GM21423 (cell line): Measurements from ENCODE around the gene C1orf226.
A peak's percentile ranks its signal among the peaks of the same experiment; 100 is the strongest.
"Not testable (repeated sequence)": the region's sequence is repeated elsewhere in the genome, so short reads cannot be mapped to it uniquely, and the experiment has no call there.

Experiments used
- ATAC-seq: cut with Tn5 transposase; IDR thresholded peaks from one replicate; pipeline ENCODE4 v1.9.1; 2021; ENCODE audit warnings: mild to moderate bottlenecking, moderate library complexity; ENCODE audit not compliant: unreplicated experiment

C1orf226 gene, protein sequence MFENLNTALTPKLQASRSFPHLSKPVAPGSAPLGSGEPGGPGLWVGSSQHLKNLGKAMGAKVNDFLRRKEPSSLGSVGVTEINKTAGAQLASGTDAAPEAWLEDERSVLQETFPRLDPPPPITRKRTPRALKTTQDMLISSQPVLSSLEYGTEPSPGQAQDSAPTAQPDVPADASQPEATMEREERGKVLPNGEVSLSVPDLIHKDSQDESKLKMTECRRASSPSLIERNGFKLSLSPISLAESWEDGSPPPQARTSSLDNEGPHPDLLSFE

DNA sequence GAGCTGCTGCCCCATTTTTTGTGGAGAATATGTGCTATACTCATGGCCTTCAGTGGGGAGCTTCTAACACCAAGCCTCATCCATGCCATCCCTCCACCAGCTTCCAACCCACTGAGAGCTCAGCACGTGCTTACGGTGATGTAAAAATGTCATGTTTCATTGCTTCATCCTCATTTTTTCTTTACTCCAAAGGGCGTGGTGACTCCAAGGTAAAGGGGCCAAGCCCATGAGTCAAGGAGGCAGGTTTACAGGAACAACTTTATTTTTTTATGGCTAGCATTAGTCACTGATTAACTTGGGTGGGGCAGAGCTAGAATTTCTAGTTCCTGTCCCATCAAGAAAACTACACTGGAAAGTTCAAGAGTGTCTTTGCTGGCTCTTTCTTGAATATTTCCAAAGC, at the start of gene C1orf226:
Gene C1orf226, plus strand, starts transcription at position 346 of the 400 bp plus-strand sequence. CDS start 174 bp downstream, outside the sequence.
- no peak for ATAC-seq

DNA sequence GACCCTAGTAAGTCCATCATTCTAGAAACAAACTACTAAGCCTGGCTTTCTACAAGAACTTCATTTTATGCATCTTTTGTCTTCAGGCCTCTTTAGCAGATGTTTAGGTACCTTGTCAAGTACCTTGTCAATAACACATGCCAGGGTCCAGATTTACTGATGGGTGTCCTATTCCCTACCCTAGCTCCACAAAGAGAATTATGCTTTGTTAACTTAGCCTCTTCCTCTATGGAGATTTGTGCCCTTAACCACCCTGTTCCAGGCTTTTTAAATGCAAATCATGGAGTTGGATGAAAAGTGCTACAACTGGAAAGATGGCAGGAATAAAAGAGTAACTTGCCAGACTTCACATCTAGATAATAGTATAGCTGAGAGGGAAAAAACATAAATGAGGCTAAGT, 47.5 kb upstream of the C1orf226 start:
- ATAC-seq, result no peak

DNA sequence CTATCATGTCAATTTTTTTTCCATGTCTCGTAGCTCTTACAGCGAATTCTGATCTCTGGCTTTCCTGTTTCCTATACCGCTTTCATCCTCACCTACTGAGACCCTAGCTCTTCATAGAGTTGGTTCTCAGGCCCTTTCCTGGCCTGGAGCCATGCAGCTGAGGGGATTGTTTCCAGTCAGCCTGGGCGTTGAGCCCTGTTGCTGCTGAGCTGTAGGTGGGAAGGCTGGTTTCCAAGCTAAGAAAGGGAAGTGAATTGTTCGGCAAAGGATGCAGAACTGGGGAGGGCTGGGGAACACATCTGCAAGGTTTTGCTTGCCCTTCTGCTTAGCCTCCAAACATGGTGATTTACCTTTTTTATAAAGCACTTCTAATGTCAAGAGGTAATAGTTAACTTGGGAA, 46.4 kb upstream of the C1orf226 start:
- ATAC-seq, result no peak

DNA sequence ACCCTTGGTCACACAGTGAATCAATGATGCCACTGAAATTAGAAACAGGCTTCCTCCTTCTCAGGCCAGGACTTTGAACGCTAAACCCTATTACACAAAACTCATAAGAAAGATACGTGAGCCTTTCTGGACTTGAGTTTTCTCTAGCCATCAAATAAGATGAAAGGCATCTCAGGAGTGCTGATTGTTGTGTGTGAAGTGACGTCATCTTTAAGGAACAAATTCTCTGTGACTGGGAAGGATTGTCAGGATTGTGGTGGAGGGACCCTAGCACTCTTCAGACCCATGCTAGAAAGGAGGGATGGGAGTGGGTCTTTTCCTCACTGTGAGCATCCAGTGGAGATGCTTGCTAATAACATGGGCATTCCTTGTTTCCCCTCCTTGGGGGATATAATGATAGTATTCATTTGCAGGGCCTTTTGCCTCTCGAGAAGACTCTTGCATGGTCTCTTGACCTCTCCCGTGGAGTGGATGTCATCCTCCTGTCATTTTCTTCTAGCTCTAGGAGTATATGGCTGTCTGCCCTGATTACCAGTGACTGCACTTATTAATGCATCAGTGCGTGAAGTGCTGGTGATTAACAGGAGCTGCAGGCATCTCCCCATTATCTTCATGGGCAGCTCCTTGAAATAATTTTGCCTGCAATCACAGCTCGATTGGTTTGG, 44.8 kb upstream of the C1orf226 start:
- ATAC-seq, result no peak

DNA sequence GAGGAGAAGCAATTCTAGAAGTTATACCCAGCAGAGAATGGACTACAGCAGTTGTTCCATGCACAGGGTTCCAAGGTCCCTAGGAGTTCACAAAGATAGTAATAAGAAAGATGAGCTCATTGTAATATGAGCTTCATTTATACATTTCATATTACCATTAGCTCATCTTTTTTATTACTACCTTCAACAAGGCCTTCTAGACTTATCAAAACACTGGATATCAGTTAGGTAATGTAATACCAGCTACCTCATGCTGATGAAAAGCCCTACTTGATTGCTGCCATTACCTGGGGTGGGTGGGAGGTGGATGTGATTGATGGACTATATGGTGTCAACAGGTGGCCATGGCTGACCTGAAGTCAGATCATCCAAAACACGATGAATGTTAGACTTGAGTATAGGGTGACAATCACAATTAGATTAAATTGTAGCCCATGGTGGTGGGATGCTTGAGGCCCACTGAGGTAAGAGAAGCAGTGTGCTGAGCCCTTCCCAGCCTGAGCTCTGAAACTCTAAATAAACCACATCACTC, 39.0 kb upstream of the C1orf226 start:
- no peak for ATAC-seq

DNA sequence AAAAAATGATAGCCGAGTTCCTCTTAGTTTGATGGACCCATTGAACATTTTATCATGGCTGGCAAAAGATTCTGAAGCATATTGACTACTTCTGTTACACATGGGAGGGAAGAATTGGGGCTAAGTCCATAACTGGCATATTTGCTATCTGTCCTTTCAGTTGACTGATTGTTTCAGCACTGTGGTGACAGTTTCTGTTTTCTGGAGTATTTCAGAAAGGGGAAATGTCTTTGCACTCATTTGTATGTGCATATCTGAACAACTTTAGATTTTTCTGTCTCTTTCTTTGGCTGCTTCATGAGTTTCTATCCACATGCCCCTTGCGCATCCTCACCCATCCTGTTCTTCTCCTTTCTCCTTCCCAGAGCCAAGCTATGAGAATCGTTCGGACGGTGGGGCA, 38.1 kb upstream of the C1orf226 start:
- ATAC-seq, result no peak

DNA sequence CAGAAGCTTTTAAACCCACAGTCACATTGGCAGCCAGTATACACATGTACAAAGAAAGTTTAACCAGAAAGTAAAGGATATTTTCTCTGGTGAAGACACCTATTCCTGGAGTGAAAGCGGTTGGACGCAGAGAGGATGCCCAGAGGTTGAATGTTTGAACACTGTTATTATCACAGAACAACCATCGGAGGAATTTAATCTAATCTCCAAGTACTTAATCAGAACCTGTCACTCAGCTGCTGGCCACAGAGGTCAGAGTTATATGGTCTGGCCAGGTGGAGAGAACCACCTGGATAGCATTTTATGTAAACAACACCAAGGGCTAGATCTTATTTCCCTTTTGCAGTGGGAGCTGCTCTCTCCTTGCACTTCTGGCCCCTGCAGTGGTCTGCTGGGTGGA, 34.2 kb upstream of the C1orf226 start:
- ATAC-seq, result no peak

DNA sequence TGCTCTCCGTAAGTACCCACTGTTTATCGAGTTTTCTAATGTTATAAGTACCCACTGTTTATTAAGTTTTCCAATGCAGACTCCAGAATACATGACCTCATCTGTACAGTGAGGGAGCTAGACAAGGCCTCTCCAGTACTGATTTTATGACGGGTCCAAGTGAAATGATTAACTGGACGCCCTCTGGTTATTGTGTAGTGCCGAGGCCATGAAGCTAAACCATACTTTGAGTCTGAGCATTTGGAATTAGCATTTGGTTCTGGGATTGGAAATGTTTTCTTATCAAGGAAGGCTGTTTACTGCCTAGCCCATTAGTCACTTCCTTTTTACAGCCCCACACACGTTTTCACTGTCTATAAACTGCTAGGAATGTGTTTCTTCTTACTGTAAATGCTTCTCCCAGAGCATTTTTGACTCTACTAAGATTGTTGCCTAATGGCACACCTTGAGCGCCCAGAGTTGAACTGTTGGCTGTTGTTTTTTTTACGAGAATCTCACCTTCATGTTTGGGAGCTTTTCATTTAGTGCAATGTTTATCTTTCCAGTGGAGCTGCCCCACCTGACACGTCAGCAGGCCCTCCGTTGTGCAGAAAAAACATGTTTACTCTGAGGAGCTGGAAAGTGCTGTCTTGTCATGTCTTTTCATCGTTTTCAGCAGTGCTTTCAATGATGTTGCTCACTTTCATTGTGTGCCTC, 31.7 kb upstream of the C1orf226 start:
- no peak for ATAC-seq

DNA sequence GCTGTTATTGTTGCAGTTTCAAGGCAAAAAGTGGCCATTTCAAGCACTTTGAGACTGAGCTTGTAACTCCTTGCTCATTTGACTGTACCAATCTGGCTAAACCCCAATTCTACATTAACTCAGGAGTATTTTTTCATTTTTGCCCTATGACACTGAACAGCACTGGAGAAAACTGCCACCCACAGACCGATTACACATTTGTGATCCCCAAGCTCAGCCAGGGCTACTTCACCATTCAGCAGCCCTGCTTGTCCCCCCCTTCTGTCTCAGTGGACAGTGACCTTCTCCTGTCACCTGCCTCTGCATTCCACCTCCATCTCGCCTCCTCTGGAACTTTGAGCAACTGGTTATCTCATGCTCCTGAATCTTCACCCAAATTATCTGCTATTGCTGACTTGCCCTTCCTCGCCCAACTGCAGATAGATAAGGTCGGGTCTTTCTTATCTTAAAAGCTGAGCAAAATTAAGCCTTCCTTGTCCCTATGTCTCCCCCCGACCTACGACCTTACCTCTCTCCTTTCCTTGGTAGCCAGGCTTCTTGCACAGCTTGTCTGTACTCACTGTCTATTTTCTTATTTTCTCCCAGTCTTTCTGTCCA, 30.2 kb upstream of the C1orf226 start:
- ATAC-seq, result no peak

DNA sequence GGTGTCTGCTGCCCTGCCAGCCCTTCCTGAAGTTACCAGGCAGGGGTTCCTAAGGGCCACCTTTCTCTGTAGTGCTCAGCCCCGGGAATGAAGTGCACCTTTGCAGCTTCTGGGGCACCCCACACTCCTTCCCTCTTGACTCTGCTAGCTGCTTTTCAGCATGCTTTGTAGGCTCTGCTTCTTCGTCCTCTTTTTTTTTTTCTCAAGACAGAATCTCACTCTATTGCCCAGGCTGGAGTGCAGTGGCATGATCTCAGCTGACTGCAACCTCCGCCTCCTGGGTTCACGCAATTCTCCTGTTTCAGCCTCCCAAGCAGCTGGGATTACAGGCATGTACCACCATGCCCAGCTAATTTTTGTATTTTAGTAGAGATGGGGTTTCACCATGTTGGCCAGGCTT, 29.7 kb upstream of the C1orf226 start:
- ATAC-seq, result not testable (repeated sequence)

DNA sequence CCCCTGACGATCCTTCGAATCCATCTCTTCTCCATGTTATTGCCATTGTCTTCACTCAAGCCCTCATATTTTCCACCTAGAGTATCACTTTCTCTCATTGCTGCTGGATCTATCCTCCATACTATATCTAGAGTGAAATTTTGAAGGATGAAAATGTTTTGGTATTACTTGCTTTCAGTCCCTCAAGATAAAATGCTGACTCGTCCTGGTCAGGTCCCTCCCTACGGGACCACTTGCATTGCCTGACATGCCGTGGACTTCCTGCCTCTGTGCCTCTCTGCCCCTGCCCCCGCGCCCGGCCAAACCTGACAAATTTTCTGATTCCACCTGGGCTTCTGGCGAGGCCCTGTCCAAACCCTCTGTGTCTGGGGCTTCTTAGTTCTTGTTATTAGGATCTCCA, 28.4 kb upstream of the C1orf226 start:
- ATAC-seq, result no peak

DNA sequence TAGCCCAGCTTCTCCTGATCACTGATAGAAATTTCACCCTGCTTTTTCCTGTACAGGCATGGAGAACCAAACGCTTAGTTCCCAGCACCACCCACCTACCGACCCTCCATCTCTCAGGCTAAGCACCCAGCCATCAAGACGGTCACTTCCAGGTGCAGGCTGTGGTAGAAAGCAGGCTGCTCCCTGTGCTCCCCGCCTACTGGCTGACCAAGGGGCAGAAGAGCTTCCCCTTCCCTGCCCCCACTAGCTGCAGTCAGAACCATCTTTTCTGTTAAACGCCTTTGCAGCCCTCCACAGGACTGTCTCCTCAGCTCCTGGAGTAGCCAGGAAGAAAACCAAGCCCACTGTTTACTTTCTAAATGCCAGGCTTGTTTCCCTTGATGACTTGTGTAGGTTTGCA, 27.8 kb upstream of the C1orf226 start:
- ATAC-seq, result no peak

DNA sequence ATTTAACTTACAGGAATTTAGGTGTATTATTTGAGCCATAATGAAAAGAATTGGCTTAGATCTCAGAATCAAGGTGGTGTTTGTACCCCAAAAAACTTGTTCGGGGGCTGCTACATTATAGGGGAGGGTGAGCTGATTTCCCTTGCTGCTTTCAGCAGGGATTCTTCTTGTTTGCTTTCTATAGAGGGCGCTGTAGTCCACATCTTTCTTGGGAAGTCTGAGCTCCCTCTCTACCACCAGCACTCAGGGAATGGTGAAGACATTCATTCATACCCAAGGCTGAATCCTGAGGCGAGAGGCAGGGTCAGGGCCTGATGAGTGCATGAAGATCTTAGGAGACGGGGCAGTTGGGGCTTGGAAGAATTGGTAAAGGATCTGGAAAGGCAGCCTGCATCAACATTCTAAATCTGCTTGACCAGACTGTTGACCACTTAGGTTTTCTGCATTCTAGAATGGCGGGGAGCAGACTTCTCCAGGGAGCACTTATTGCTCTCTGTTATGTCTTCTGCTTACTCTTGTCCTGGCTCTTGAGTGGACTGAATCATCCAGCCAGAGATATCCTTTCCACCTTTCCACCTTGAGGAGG, 23.8 kb upstream of the C1orf226 start:
- no peak for ATAC-seq

DNA sequence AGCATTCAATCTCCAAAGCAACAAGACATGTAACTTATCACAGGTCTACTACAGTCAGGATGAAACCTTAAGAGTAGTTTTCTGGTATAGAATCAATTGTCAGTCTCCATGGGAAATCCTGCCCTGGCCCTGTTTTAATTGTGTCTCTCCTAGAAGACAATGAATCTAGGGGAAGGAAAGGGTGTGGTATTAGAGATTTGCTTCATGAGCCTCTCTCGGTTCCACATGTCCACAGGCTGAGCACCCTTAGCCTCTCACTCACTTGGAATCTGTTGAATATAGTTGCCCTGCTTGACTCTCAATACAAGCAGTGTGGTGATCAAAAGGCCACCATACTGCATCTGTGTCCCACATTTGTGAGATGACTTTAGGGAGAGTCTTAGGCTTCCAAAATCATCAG, 22.6 kb upstream of the C1orf226 start:
- ATAC-seq, result no peak

DNA sequence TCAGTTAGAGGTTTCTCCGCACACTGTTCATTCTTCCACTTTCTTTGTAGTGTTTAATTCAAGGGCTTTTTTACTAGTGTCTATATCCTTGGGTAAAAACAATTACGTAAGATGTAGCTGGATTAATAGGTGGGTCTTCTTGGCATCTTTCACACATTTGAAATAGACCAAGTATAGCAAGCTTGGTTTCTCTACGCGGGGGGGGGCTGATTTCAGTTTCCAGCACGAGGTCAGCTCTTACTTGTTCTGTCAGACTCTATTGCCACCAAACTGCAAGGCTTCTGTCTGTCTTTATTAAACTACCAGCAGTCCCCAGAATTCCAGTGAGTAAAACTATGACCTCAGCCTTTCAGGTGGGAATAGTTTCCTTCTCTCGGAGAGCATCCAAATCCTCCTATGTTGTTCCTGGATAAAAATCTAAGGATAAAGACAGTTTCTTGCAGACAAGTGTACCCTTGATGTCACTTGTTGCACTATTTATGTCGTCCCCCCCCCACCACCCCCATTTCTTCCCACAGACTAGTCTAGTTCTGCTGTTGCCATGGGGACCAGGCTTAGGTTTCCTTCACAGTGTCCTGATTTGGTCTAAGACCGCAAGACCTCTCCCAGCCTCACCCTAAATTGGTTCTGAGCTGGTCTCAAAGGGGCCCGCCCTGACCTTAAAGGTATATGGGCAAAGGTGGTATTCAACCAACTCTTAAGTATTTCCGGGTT, 21.8 kb upstream of the C1orf226 start:
- ATAC-seq, result no peak

DNA sequence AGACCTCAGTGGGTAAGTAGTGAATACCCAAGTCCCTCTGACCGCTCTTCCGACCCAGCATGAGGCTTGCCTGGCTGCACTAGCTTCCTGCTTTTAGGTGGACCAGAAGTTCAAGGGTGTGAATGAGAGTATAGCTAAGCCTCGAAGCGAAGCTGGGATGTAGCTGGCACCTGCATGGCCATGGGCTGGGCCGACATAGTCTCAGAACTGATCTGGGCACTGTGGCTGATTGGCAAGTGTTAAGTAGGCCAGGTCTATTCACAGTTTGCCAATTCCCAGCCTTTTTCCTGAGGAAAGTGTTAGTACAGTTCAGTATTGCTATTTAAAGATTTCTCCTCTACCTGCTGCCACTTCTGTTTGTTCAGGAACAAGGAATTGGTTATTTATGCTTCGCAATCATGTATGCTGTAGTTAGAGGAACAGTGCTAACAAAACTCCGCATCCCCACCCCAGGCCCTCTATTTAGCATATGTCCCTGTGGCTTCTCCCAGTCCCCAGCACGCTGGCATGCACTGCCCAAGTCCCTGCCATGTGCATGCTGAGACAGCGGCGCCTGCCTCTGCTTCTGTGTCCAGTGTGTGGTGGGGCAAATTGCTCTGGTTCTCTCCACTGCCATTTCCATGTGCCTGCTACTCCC, 21.2 kb upstream of the C1orf226 start:
- ATAC-seq, result no peak

DNA sequence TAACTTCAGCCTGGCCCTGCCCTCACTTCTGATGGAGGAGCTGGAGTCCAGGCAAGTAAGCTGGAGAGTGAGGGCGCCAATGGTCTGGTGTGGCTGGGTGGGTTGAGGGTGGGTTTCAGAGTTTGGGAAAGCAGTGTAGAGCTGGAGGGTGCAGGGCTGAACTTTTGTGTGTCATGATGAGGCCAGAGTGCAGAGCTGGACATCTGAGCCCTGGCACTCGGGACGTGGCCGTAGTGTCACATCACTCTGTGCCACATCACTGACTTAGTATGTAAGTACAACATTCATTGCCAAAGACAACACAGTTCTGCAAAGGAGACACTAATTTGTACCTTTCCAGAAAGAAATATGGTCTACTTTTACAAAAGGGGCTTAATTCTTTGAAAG, 20.7 kb upstream of the C1orf226 start:
- no peak for ATAC-seq

DNA sequence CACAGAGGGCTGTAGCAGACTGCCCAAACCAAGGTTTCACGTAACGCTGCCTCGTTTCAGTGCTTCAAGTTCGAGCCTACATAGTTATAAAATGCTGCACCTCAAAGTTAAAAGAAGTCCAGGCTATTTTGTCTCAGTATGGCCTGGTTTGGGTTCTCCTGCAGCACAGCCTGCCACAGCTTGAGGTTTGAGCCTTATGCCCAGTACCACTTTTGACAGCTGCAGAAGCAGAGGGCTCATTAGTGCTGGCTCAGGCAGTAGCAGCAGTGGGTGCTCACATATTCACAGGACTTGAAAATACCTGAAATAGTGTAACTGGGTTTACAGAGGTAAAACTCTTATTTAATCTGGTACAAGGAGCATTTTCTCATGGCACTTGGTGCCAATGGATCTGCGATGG, 20.2 kb upstream of the C1orf226 start:
- peak; percentile 38 for ATAC-seq

DNA sequence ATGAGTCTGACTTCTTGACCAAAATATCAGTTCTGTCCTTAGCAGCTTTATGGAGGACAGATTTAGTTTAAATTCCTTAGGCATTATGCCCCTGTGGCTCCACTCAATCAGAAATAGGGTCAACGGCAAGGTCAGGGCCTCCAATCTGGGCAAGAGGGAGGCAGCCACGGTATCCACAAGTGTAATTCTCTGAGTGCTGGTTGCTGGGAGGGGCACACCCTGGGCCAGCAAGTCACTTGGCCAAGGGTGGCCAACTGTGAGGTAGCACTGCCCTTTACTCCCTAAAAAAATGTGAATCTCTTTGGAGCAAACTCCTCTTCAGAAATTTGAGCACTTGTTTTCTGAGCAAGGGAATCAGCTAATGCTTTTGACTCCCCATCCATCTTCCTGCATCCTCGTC, 17.7 kb upstream of the C1orf226 start:
- ATAC-seq, result no peak

DNA sequence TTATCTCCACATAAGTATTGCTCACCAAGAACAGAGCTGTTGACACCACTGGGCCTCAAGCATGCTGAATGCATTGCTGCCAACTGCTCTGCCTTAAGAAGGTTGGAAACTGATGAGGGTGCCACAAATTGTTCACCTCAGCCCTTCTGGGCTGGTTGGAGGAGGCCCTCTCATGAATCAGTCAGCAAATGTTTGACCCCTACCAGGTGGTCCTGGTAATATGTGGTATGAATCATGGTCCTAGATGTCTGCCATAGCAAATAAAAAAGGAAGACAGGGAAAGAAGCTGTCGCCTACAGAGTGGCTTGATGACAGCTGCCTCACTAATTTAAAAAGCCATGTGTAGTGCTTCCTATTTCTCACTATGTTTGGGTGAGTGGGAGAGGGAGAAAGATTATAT, 17.0 kb upstream of the C1orf226 start:
- ATAC-seq, result no peak
